ENCODE results near the gene CCDC138. TPM values are rescaled to one million over a fixed set of nuclear protein-coding genes. Genes with fewer than 3 reads are reported as not detected.
A peak's percentile ranks its signal among the peaks of the same experiment; 100 is the strongest.

Gene CCDC138
- total RNA-seq, 1 donor from 2014 or later, result 4.1 TPM

GRCh38 chr2:108921096-108922030 lies 134.8 kb downstream of the CCDC138 start:
- Mint-ChIP-seq H3K36me3 (ENCODE audit: low read depth) (no peaks in the 10 kb centered on the region), H3K9me3 (ENCODE audit: low read depth) (no peaks in the 10 kb centered on the region), H3K27me3 (ENCODE audit: low read depth) (peaks cover 40% of the 10 kb centered on the region), H3K4me3 (ENCODE audit: unreplicated experiment) (no peak overlapping the region), H3K4me1 (ENCODE audit: low read depth) (no peaks in the 10 kb centered on the region), H3K27ac (ENCODE audit: unreplicated experiment) (no peak overlapping the region)
- peak; percentile 55 for DNase-seq (ENCODE audit: low spot score)
- no peak for TF ChIP-seq CTCF (IDR thresholded peaks at IDR 0.05)

- no peak overlapping the region for H3K4me3 Mint-ChIP-seq (ENCODE audit: unreplicated experiment)
- no peak overlapping the region for H3K27ac Mint-ChIP-seq (ENCODE audit: unreplicated experiment)
- no peaks in the 10 kb centered on the region for H3K9me3 Mint-ChIP-seq (ENCODE audit: low read depth)
- no peak for TF ChIP-seq CTCF (IDR thresholded peaks at IDR 0.05)
- H3K36me3 Mint-ChIP-seq (ENCODE audit: low read depth), result no peaks in the 10 kb centered on the region
- DNase-seq (ENCODE audit: low spot score), result peak; percentile 40
- H3K27me3 Mint-ChIP-seq (ENCODE audit: low read depth), result peaks cover 30% of the 10 kb centered on the region
- H3K4me1 Mint-ChIP-seq (ENCODE audit: low read depth), result no peaks in the 10 kb centered on the region
These were observed 135.8 kb downstream of the CCDC138 start for GRCh38 chr2:108922141-108922915.

GRCh38 chr2:108923019-108923700 lies 136.6 kb downstream of the CCDC138 start:
- H3K4me3 Mint-ChIP-seq (ENCODE audit: unreplicated experiment), result no peak overlapping the region
- H3K27ac Mint-ChIP-seq (ENCODE audit: unreplicated experiment), result no peak overlapping the region
- no peaks in the 10 kb centered on the region for H3K4me1 Mint-ChIP-seq (ENCODE audit: low read depth)
- peaks cover 29% of the 10 kb centered on the region for H3K27me3 Mint-ChIP-seq (ENCODE audit: low read depth)
- no peaks in the 10 kb centered on the region for H3K9me3 Mint-ChIP-seq (ENCODE audit: low read depth)
- DNase-seq (ENCODE audit: low spot score), result no peak
- no peaks in the 10 kb centered on the region for H3K36me3 Mint-ChIP-seq (ENCODE audit: low read depth)
- TF ChIP-seq CTCF (IDR thresholded peaks at IDR 0.05), result no peak

- no peaks in the 10 kb centered on the region for H3K36me3 Mint-ChIP-seq (ENCODE audit: low read depth)
- TF ChIP-seq CTCF (IDR thresholded peaks at IDR 0.05), result no peak
- H3K27ac Mint-ChIP-seq (ENCODE audit: unreplicated experiment), result no peak overlapping the region
- H3K4me3 Mint-ChIP-seq (ENCODE audit: unreplicated experiment), result no peak overlapping the region
- H3K27me3 Mint-ChIP-seq (ENCODE audit: low read depth), result peaks cover 24% of the 10 kb centered on the region
- no peaks in the 10 kb centered on the region for H3K4me1 Mint-ChIP-seq (ENCODE audit: low read depth)
- no peak for DNase-seq (ENCODE audit: low spot score)
- no peaks in the 10 kb centered on the region for H3K9me3 Mint-ChIP-seq (ENCODE audit: low read depth)
These were observed 137.4 kb downstream of the CCDC138 start for GRCh38 chr2:108923736-108924579.

Data from chondrocyte (in vitro differentiated cells).